Measurements from ENCODE around the gene THBD.

THBD gene

GRCh38 chr20:23062632-23063031 is 13.2 kb upstream of the THBD start:
- DNase-seq, result no peak

DNA sequence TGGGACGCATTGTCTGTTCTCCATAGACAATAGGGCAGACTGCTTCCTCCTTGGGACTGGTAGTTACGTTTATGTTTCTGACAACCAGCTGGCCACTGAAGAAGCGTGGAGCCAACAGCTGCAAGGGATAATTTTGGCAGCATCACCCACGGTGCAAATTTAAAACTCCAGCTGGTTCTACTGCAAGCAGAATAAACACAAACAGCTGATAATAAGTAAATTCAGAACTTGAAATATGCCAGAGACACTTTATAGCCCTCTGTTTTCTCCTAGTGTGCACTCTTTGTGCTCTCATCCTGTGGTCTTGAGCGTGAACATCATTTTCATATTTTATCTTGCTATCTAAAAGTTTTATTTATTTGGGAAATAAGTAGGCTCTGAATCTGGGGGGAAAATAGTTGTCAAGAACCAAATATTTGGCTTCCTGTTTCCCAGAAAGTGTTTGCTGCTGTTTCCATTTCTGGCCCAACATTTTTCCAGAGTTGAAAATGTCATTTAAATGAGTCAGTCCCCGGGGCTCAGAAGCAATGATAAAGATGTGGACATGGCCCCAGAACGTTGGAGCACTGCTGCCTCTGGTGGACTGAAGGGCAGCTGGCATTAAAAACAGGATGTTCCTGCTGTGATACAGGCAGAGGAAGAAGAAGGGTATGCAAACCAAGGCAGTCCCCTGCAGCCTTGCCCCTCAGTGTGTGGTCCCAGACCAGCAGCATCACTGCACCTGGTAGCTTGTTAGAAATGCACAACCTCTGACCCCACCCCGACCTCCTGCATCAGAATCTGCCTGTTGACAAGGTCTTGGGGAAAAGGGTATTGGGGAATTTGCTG is 12.5 kb upstream of the THBD start:
- no peak for DNase-seq

- no peak for DNase-seq
Measured at GRCh38 chr20:23061262-23061661, 11.8 kb upstream of the THBD start.

GRCh38 chr20:23060629-23061028 is 11.2 kb upstream of the THBD start:
- DNase-seq, result no peak

GRCh38 chr20:23059846-23060245 is 10.4 kb upstream of the THBD start:
- no peak for DNase-seq

GRCh38 chr20:23059001-23059400 is 9.5 kb upstream of the THBD start:
- DNase-seq, result no peak

GRCh38 chr20:23058240-23058639 is 8.8 kb upstream of the THBD start:
- DNase-seq, result no peak

GRCh38 chr20:23052904-23053303 is 3.4 kb upstream of the THBD start:
- no peak for DNase-seq

GRCh38 chr20:23050847-23051627 is 1.6 kb upstream of the THBD start:
- DNase-seq, result peak; percentile 76

DNA sequence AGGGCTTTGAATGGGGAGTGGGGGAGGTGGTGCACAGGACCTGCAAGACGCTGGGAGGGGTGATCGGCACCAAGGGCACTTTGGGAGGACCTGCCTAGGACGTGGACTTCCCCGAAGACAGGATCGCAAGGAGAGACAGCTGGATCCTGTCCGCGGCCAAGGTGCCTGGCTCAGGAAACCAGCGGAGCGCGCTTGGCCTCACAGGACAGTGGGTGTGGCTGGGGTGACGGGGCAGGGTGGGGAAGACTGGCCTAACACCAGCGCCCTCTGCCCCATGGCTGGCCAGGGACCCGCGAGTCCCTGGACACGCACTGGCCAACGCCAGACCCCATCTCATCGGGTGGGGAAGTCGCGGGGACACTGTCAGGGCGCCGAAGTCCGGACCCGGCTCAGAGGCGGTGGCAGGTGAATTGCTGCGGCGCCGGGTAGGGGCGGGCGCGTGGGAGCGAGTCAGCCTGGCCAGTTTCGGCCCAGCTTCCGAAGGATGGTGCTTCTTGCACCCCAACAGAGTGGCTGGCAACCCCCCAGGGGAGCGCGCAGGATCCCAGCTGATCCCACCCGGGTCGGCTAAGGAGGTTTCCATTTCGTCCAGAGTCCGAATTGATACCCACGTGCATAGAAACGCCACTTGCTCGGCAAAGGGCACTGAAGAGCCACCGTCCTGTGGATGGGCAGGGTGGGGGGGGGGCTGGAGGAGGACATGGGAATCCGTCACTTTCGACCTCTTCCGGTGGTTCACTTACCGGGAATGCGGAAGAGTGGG is 785 bp upstream of the THBD start:
- DNase-seq, result peak; percentile 74

DNA sequence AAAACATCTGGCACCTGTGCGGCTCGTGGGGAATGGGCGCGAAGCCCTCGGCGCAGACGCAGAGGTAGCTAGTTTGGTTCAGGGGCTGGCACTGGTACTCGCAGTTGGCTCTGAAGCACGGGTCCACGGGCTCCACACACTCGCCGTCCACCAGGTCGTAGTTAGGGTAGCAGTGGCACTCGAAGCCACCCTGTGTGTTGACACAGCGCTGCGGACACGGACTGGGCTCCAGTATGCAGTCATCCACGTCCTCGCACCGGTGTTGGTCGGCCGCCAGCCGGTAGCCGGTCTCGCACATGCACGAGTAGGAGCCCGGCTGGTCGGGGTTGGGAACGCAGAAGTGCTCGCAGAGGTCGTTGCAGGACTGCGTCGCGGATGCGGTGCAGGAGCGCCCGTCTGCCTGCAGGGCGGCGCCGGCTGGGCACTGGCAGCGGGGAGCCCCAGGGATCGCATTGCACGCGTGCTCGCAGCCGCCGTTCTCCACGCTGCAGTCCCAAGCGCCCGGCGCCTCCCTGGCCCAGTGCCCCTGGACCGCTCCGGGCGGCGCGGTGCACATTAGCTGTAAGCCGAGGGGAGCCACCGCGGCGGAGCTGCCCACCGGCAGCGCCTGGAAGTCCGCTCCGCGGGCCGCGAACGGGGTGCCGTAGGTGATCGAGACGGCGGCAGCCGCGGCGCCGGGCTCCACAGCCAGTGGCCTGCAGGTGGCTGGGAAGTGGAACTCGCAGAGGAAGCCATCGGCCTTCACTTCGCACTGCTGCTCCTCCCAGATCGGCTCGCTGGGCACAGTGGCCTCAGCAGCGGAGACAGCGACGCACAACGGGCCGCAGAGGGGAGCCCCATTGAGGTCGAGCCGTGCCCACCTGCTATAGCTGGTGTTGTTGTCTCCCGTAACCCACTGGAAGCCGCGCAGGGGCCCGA is 930 bp downstream of the THBD start:
- DNase-seq, result peak; percentile 81

DNA sequence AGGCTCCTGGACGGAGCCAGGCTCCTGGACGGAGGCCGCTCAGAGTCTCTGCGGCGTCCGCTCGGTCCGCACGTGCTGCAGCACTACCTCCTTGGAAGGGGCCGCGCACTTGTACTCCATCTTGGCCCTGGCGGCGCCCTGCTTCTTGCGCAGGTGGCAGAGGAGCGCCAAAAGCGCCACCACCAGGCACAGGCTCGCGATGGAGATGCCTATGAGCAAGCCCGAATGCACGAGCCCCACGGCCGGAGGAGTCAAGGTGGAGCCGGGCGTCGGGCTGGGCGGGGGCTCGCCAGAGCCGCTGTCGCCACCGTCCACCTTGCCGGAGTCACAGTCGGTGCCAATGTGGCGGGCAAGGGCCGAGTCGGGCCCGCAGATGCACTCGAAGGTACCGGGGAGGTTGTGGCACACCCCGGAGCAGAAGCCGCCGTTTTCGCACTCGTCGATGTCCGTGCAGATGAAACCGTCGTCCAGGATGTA is 1.7 kb downstream of the THBD start:
- DNase-seq, result peak; percentile 44

DNA sequence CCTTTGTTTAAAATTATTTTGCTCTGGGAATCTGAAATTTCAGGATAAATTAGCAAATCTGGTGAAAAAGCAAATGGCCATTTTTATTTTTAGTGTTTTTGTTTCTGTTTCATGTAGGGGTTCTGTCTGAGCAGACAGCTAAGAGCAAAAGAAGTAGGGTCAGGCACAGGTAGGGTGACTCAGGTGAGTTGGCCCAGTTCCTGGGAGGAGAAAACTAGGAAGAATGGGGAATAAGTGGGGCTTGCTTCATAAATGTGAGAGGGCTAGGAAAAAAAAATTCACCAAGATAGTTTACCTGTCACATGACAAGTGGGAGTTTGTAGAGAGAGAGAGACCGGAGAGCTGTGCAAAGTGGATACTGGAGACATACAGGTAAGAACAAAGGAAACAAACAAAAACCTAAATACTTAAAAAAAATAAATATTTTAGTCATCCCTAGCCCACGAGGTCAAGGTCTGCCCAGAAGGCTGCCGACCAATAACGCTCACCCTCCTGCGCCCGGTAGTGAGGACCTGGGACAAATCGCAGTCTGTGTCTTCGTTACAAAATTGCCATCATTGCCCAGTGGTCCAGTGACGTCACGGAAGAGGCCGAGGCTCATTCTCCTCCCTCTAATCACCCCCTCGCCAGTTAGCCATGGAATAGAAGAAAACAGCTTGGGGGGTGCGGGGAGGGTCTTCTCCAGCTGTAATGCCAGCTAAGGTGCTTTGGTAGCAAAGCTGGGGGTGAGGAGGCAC is 2.3 kb downstream of the THBD start:
- no peak for DNase-seq

GRCh38 chr20:23046431-23046830 is 3.0 kb downstream of the THBD start:
- DNase-seq, result no peak

DNA sequence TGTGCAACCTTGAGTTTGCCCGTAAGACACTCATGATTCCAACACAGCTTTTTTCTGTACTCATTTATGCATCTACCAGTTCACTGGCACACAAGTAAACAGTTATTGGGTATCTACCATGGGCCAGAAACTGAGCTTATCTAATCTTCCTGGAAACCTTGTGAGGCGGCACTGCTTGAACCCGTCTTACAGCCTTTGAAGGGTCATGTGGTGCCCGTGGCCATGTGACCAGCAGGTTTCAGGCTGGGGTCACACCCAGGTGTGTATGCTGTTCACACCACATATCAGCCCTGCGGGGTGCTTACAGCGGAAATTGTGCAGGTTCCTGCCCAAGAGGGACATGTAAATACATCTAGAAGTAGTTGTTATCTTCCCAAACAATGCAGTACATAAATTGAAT is 6.1 kb downstream of the THBD start:
- DNase-seq, result no peak

- DNase-seq, result no peak
Measured at GRCh38 chr20:23042270-23042669, 7.2 kb downstream of the THBD start.

DNA sequence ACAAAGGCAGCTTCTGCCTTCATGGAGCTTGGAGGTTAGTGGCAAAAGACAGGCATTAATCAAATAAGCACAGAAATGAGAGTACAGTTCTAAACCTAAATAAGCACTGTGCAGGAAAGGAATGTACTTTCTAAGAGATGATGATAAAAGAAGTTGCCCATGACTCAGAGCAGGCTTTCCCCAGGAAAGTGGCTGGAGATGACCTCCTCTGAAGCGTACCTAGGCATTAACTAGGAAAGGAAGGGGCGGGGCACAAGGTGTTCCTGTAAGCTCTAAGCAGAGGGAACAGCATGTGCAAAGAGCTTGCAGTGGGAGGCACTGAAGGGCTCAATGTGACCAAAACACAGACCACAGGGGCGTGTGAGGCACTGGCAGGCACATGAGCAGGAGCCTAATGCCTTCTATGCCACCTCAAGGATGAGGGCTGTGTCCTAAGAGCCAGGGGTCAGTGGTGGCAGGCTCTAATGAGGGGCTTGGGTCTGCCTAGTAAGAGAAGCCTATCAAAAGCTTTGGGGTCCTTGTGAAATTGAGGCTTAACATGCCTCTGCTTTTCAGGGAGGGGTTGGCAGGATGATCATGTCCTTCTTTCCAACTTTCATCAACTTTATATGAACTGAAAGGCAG is 9.5 kb downstream of the THBD start:
- DNase-seq, result no peak

DNA sequence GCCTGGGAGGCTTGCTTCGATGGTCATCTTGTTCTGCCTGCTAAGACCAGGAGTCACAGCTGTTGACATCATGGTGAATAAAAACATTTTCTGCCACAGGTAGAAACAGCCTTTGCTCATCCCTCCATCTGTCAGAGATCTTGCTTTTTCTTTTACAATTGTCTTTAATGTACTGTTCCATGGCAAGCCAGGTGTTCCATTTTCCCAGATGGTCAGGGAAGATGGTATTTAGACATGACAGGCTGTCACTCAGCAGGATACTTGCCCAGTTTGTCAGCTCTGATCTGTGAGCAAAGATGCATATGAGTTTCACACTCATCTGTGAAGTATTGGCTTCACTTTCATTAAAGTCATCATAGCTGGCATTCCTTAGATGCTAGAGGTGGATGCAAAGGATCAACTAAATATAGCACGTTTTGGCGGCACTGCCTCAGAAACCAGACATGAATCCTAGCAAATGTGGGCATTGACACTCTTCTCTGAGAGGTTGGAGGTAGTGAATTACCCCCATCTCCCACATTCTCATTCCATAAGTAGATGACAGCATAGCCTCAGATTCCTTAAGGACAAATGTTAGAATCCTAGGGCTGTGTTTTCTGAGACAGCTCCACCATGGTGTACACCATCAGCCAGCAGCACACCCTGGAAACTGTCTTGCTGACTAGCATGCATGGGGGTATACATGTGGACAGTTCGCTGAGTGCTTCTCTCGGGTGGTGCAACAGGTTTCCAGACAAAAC is 10.2 kb downstream of the THBD start:
- no peak for DNase-seq

GRCh38 chr20:23037017-23037481 is 12.4 kb downstream of the THBD start:
- DNase-seq, result peak; percentile 40

GRCh38 chr20:23036371-23036770 is 13.1 kb downstream of the THBD start:
- no peak for DNase-seq

Data from right kidney (tissue), 1 donor.